GM12874 (cell line): ENCODE data around the gene ZNF662.

ENCODE experiments used
- TF ChIP-seq, protein P1 (sequence below): IDR thresholded peaks from 2 replicates; pipeline ENCODE4 v1.5.1; 2011; ENCODE audit warnings: low read depth, mild to moderate bottlenecking, control low read depth, low read length, moderate library complexity; ENCODE audit not compliant: insufficient read depth

ZNF662 gene

DNA sequence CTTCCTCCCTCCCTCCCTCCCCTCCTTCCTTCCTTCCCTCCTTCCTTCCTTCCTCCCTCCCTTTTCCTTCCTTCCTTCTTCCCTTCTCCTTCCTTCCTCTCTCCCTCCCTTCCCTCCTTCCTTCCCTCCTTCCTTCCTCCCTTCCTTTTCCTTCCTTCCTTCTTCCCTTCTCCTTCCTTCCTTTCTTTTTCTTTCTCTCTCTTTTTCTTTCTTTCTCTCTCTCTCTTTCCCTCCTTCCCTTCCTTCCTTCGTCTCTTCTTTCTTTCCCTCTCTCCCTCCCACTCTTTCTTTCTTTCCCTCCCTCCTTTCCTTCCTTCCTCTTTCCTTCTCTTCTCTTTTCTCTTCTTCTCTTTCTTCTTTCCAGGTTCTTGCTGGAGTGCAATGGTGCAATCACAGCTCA is 1.9 kb upstream of the ZNF662 start:
- TF ChIP-seq, protein P1, sequence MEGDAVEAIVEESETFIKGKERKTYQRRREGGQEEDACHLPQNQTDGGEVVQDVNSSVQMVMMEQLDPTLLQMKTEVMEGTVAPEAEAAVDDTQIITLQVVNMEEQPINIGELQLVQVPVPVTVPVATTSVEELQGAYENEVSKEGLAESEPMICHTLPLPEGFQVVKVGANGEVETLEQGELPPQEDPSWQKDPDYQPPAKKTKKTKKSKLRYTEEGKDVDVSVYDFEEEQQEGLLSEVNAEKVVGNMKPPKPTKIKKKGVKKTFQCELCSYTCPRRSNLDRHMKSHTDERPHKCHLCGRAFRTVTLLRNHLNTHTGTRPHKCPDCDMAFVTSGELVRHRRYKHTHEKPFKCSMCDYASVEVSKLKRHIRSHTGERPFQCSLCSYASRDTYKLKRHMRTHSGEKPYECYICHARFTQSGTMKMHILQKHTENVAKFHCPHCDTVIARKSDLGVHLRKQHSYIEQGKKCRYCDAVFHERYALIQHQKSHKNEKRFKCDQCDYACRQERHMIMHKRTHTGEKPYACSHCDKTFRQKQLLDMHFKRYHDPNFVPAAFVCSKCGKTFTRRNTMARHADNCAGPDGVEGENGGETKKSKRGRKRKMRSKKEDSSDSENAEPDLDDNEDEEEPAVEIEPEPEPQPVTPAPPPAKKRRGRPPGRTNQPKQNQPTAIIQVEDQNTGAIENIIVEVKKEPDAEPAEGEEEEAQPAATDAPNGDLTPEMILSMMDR = no peak

DNA sequence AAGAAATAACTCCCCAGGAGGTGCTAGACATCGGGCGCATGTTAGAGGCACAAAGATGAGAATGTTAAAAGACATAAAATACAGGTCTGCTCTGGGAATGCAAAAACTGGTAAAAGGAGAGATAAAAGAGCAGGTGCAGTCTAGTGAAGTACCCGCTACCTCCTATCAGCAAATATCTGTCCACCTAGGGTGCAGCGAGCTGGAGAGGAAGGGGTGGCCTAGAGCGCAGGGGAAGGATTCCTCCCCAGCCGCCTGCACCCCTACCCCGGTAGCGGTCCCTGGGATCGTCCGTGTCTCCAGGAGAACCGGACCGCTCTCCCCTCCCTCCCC is 237 bp upstream of the ZNF662 start:
- TF ChIP-seq, protein P1 = no peak

DNA sequence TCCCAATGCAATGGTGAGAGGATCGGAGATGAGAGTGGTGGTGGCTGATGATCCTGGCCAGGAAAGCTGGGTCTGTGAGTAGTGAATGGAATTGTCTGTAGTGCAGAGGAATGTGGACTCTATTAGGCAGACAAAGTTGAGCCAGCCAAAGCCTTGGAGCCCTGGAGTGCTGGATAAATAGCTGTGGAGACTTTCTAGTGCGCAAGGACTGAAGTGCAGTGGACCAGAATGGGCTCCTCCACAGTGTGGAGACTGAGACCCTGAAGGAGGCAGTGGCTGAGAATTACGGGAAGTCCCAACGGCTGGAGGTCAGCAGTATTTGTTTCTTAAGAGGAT is 874 bp downstream of the ZNF662 start:
- TF ChIP-seq, protein P1 = no peak

DNA sequence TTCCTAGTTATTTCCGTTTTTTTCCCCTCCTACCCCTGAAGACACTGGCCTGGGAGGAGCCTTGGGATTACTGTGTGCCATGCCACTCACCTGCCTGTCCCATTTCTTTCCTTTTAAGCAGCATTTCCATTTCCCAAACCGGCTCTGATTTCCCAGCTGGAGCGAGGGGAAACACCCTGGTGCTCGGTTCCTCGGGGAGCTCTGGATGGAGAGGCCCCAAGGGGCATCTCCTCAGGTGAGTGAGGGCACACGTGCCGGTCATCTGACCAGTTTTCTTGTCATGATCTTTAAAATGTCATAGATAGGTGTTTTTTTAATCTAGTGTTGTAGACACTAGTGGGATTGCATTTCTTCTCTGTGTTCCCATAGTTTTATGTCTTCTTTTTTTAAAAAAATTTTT is 2.7 kb downstream of the ZNF662 start:
- TF ChIP-seq, protein P1 = no peak

DNA sequence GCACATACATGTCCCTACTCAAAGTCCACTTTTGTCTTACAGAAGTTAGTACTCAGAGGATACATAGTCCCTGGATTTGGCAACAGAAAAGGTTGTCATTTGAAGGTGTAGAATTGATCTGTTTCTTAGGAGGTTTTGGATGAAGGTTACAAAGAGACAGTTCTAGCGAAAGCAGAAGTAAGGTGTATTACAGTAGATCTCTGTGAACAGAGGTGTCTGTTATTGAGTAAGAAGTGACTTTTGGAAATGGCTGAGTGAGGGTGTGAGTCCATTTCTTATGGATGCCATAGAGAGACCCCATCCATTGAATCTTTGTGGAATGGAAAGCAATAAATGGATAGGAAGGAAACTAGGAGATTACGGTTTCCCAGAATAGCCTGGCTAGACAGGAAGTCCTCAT is 5.6 kb downstream of the ZNF662 start:
- TF ChIP-seq, protein P1 = no peak

DNA sequence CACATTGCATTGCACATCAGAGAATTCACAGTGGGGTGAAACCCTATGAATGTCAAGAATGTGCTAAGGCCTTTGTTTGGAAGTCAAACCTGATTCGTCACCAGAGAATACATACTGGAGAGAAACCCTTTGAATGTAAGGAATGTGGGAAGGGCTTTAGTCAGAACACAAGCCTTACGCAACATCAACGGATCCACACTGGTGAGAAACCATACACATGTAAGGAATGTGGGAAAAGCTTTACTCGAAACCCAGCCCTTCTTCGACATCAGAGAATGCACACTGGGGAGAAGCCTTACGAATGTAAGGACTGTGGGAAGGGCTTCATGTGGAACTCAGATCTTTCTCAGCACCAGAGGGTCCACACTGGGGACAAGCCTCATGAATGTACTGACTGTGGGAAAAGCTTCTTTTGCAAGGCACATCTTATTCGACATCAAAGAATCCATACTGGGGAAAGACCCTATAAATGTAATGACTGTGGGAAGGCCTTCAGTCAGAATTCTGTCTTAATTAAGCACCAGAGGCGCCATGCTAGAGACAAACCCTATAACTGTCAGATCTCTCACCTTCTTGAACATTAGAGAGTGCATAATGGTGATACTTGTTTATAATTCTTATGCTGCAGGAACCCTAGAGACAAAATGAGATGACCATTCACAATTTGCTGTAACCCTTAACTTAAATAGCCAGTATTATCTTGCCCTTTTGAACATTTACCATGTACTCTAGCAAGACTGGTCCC is 9.0 kb downstream of the ZNF662 start:
- TF ChIP-seq, protein P1 = no peak

DNA sequence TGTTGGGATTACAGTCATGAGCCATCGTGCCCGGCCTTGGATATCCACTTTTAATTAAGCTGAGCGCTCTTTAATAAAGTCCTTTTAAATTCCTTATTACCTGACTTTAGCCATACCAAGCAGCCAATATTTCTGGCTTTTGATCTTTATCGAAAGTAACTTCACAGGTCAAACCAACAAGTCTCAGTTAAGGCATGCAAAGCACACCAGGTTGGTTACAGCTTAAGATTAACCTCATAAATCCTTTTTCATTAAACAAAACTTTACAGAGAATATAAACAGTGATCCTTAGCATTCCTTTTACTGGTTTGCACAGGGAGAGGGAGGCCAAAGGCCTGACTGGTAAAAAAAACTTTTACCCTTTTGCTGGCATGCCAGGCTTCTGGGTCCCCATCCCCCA is 17.7 kb downstream of the ZNF662 start:
- TF ChIP-seq, protein P1 = no peak

DNA sequence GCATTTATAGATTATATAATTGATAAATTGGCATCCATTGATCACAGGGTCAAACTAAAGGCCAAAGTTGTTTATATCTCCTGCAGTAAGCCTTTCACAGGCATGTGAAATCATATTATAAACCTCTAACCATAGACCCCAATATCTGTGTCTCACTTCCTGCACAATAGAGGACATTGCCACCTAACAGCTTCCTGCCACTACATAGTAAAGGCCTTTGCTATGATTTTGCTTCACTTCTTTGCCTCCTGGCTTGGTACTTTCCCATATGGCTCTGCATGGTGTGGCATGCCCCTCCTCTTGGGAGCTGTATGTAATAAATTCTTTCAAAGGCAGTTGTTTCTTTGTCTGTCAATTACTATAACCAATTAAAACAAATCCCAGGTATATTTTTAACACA is 20.4 kb downstream of the ZNF662 start:
- TF ChIP-seq, protein P1 = no peak
